NB4 (cell line): Measurements from ENCODE around the gene PKNOX2.

Source experiments
- CTCF ChIP-seq: IDR thresholded peaks from one replicate; pipeline ENCODE4 v1.5.1; 2012; ENCODE audit warnings: low read depth, low read length
- MAX ChIP-seq: IDR thresholded peaks from 2 replicates; pipeline ENCODE4 v1.6.1; 2011; ENCODE audit warnings: low read depth, low read length
- POLR2A ChIP-seq: IDR thresholded peaks from 2 replicates; pipeline ENCODE4 v1.6.1; 2011; ENCODE audit warnings: mild to moderate bottlenecking; ENCODE audit not compliant: insufficient read length; ENCODE audit errors: extremely low read depth

- TF ChIP-seq CTCF (no peak), POLR2A (no peak), MAX (no peak)
These were observed 194.6 kb downstream of the PKNOX2 start for GRCh38 chr11:125359130-125359529.
